ENCODE data around the gene HDAC4. TPM values are rescaled to one million over a fixed set of nuclear protein-coding genes. Genes with fewer than 3 reads are reported as not detected.

HDAC4 gene
- total and polyA plus RNA-seq, 2 donors from 2014 or later, result 2.2 to 56.8 TPM

DNA sequence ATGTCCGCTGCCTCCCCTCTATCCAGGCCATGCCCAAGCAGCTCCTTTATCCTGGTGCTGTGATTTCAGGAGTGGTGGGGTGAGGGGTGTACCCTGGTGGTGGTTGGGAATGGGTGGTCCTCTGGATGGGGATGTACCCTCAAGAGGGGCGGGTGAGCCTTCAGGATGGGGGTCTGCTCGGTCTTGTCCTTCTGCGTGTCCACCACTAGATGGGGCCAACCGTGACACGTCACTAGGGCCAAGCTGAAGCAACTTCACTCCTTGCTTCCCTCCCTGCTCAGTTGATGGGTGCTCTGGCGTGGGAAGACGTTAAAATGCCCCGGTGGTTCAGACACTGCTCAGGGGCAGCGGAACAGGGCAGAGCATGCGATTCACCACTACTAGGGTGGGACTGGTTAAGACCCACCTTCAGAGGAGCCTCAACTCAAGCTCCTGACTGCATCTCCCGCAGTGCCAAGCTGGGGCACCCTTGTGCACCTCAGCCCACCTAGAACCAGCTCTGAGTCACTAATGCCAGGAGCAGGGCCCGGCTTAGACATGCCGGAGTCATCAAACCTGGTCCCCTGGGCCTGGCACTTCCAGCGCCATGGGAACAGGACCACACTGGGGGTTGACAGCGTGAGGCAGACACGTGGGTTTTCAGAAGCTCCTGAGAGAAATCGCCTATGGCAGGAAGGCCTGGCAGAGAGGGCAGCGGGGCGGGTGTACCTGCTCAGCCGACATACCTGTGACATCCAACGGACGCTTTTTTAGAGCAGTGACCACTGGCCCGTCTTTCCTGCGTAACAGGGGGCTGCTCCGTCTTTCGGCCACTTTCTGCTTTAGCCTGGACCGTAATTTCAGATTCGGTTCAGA, 256.7 kb downstream of the HDAC4 start:
- Histone ChIP-seq H3K9me3 (ENCODE audit: control insufficient read depth in 2 of 3, insufficient read depth in 1 of 3, low read length in 3 of 3) (no peaks in the 10 kb centered on the region), H3K27me3 (ENCODE audit: control insufficient read depth, insufficient read depth, low read length) (no peaks in the 10 kb centered on the region), H3K4me3 (ENCODE audit: low read length in 3 of 3) (no peak overlapping the region), H3K9ac (ENCODE audit: low read length in 3 of 3) (no peak overlapping the region), H3K27ac (ENCODE audit: low read depth in 2 of 2, low read length in 2 of 2) (no peak overlapping the region), H3K4me1 (ENCODE audit: control insufficient read depth in 2 of 3, insufficient read depth in 2 of 3, low read depth in 1 of 3, low read length in 3 of 3) (no peaks in the 10 kb centered on the region), H3K36me3 (ENCODE audit: control insufficient read depth in 2 of 3, insufficient read depth in 3 of 3, low read length in 3 of 3) (peaks cover 0 to 13% (median 3%) of the 10 kb centered on the region in 3 donors)
- FAIRE-seq, result no peak
- TF ChIP-seq, protein P1, sequence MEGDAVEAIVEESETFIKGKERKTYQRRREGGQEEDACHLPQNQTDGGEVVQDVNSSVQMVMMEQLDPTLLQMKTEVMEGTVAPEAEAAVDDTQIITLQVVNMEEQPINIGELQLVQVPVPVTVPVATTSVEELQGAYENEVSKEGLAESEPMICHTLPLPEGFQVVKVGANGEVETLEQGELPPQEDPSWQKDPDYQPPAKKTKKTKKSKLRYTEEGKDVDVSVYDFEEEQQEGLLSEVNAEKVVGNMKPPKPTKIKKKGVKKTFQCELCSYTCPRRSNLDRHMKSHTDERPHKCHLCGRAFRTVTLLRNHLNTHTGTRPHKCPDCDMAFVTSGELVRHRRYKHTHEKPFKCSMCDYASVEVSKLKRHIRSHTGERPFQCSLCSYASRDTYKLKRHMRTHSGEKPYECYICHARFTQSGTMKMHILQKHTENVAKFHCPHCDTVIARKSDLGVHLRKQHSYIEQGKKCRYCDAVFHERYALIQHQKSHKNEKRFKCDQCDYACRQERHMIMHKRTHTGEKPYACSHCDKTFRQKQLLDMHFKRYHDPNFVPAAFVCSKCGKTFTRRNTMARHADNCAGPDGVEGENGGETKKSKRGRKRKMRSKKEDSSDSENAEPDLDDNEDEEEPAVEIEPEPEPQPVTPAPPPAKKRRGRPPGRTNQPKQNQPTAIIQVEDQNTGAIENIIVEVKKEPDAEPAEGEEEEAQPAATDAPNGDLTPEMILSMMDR (IDR thresholded peaks at IDR 0.05; ENCODE audit: borderline replicate concordance, extremely low read depth, insufficient read depth), result peak; percentile 43
- intact Hi-C loops (cut with DNase I), result no loop called here
- DNase-seq, result peak in 4 of 5 donors; percentile 45 to 71 (median 60)

DNA sequence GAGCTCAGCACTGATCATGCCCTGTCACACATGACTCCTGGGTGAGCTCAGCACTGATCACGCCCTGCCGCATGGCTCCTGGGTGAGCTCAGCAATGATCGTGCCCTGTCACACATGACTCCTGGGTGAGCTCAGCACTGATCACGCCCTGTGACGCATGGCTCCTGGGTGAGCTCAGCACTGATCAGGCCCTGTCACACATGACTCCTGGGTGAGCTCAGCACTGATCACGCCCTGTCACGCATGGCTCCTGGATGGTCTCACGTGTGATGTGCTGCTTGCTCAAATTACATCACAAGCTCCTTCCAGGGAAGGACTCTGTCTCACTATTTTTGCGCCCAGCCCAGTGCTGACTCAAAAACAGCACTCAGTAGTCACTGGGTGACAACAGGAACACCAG, 258.0 kb downstream of the HDAC4 start:
- no peak overlapping the region for H3K27ac ChIP-seq (ENCODE audit: low read depth in 2 of 2, low read length in 2 of 2)
- TF ChIP-seq, protein P1 (IDR thresholded peaks at IDR 0.05; ENCODE audit: borderline replicate concordance, extremely low read depth, insufficient read depth), result no peak
- no peak overlapping the region for H3K4me3 ChIP-seq (ENCODE audit: low read length in 3 of 3)
- peaks cover 0 to 13% (median 3%) of the 10 kb centered on the region in 3 donors for H3K36me3 ChIP-seq (ENCODE audit: control insufficient read depth in 2 of 3, insufficient read depth in 3 of 3, low read length in 3 of 3)
- no peak for FAIRE-seq
- no peak for DNase-seq
- no peaks in the 10 kb centered on the region for H3K9me3 ChIP-seq (ENCODE audit: control insufficient read depth in 2 of 3, insufficient read depth in 1 of 3, low read length in 3 of 3)
- no peaks in the 10 kb centered on the region for H3K27me3 ChIP-seq (ENCODE audit: control insufficient read depth, insufficient read depth, low read length)
- H3K4me1 ChIP-seq (ENCODE audit: control insufficient read depth in 2 of 3, insufficient read depth in 2 of 3, low read depth in 1 of 3, low read length in 3 of 3), result no peaks in the 10 kb centered on the region
- intact Hi-C loops (cut with DNase I), result no loop called here
- H3K9ac ChIP-seq (ENCODE audit: low read length in 3 of 3), result no peak overlapping the region

DNA sequence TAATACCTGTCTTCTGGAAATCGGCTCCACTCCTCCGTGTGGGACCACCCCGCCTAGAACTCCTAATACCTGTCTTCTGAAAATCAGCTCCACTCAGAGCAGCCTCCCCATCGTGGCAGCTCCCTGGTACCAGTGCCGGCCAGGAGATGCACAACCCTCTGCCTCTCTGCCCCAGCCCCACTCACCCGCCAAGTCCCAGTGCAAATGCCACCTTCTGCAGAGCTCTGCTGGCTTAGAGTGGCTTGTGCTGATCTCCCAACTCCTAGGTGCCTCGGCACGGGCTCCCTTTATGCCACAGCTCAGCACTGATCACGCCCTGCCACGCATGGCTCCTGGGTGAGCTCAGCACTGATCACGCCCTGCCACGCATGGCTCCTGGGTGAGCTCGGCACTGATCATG, 258.5 kb downstream of the HDAC4 start:
- Histone ChIP-seq H3K27me3 (ENCODE audit: control insufficient read depth, insufficient read depth, low read length) (no peaks in the 10 kb centered on the region), H3K4me3 (ENCODE audit: low read length in 3 of 3) (no peak overlapping the region), H3K27ac (ENCODE audit: low read depth in 2 of 2, low read length in 2 of 2) (no peak overlapping the region), H3K9me3 (ENCODE audit: control insufficient read depth in 2 of 3, insufficient read depth in 1 of 3, low read length in 3 of 3) (no peaks in the 10 kb centered on the region), H3K36me3 (ENCODE audit: control insufficient read depth in 2 of 3, insufficient read depth in 3 of 3, low read length in 3 of 3) (peaks cover 0 to 13% (median 3%) of the 10 kb centered on the region in 3 donors), H3K4me1 (ENCODE audit: control insufficient read depth in 2 of 3, insufficient read depth in 2 of 3, low read depth in 1 of 3, low read length in 3 of 3) (no peaks in the 10 kb centered on the region), H3K9ac (ENCODE audit: low read length in 3 of 3) (no peak overlapping the region)
- DNase-seq (no peak), FAIRE-seq (no peak)
- TF ChIP-seq, protein P1 (IDR thresholded peaks at IDR 0.05; ENCODE audit: borderline replicate concordance, extremely low read depth, insufficient read depth), result no peak
- intact Hi-C loops (cut with DNase I), result no loop called here
